PC-3 (cell line): ENCODE measurements around the gene MYOCD.

Experiments
- EZH2phosphoT487 ChIP-seq: fragments of 300-600 bp; sonication (generic); IDR thresholded peaks from 2 replicates; pipeline ENCODE4 v1.6.1; 2018; ENCODE audit warnings: mild to moderate bottlenecking, antibody characterized with exemption, low read length, borderline replicate concordance
- TF ChIP-seq, protein P1 (sequence below): fragments of 300-600 bp; sonication (generic); conservative IDR thresholded peaks from 2 replicates; pipeline ENCODE4 v1.5.1; 2017; ENCODE audit warnings: antibody characterized with exemption, low read depth, mild to moderate bottlenecking, low read length

DNA sequence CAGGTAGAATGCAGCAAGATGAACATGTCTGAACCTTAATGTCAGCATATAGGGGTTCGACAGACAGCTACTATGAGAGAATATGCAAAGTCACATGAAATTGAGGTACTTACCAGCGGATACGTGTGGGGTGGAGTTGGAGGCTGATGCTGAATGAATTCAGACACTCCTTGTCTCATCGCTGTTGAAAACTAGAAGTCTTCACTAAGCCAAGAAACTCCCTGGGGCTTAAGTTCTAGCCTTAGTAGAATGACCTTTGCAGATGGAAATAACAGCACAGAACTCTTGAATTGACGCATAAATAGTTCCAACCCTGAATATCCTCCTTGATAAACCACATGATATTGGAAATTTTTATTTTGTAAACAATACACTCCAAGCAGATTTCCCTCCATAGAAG lies 32.9 kb upstream of the MYOCD start:
- TF ChIP-seq EZH2phosphoT487 = no peak
- TF ChIP-seq, protein P1, sequence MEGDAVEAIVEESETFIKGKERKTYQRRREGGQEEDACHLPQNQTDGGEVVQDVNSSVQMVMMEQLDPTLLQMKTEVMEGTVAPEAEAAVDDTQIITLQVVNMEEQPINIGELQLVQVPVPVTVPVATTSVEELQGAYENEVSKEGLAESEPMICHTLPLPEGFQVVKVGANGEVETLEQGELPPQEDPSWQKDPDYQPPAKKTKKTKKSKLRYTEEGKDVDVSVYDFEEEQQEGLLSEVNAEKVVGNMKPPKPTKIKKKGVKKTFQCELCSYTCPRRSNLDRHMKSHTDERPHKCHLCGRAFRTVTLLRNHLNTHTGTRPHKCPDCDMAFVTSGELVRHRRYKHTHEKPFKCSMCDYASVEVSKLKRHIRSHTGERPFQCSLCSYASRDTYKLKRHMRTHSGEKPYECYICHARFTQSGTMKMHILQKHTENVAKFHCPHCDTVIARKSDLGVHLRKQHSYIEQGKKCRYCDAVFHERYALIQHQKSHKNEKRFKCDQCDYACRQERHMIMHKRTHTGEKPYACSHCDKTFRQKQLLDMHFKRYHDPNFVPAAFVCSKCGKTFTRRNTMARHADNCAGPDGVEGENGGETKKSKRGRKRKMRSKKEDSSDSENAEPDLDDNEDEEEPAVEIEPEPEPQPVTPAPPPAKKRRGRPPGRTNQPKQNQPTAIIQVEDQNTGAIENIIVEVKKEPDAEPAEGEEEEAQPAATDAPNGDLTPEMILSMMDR = no peak
